Islet of Langerhans (tissue), 1 donor: ENCODE data around the gene NOX3.
"Not testable (repeated sequence)": the region's sequence is repeated elsewhere in the genome, so short reads cannot be mapped to it uniquely, and the experiment has no call there.

Source experiments
- FAIRE-seq: peaks from one replicate; lab custom pipeline; 2011; peaks lifted over from hg19 to GRCh38; lab: Jason Lieb, UNC

Gene NOX3, protein sequence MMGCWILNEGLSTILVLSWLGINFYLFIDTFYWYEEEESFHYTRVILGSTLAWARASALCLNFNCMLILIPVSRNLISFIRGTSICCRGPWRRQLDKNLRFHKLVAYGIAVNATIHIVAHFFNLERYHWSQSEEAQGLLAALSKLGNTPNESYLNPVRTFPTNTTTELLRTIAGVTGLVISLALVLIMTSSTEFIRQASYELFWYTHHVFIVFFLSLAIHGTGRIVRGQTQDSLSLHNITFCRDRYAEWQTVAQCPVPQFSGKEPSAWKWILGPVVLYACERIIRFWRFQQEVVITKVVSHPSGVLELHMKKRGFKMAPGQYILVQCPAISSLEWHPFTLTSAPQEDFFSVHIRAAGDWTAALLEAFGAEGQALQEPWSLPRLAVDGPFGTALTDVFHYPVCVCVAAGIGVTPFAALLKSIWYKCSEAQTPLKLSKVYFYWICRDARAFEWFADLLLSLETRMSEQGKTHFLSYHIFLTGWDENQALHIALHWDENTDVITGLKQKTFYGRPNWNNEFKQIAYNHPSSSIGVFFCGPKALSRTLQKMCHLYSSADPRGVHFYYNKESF

DNA sequence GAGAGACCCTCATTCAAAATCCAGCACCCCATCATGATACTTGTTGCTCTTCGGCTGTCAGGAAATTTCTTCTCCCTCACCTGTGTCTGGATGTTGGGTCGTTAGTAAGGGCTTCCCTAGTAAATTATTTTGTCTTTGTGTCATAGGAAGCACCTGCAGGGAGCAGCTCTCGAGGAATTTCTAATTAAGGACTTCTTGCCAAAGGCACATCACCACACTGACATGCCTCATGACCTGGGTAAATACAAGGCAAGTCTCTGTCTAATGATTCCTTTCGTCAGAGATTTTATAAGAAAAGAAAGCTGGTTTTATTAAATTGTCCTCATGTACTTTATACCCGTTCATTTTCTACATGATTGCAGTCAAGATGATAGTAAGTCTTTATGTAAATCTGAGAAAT lies at the start of gene NOX3:
TSS of gene NOX3 (minus strand) at position 74 of the 400 bp plus-strand sequence. CDS start at position 35, 39 bp downstream.
- FAIRE-seq = no peak

DNA sequence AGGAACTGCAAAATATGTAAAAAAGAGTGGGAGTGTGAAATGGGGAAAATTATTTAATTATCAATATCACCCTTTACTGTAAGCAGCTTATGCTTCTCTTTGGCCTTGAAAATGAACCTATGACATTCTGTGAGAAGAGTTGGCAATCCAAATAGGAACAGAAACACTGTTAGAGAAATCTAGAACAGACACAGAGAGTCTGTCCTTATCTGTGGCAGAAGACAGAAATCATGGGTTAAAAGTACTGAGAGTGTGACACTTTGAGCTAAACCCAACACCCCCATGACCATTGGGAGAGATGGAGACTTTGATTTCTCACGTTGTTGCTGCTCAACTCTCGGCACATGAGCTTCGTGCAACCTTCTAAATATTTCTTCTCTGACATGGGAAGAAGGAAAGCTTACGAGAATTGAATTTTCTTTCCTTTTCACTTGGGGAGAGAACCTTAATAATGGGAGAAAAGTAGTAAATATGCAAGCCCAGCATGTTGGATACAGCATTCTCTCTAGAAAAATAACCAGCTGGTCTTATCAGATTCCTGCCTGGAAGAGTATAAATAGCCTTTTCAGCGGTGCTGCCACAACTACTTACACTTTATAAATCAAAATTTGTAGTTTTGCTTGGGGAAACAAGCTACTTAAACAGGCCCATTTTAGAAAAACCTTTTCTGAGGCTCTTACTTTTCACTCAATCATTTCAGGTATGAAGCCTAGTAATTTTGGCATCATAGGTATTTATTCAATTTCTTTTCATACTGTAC lies 49.4 kb upstream of the NOX3 start:
- no peak for FAIRE-seq

DNA sequence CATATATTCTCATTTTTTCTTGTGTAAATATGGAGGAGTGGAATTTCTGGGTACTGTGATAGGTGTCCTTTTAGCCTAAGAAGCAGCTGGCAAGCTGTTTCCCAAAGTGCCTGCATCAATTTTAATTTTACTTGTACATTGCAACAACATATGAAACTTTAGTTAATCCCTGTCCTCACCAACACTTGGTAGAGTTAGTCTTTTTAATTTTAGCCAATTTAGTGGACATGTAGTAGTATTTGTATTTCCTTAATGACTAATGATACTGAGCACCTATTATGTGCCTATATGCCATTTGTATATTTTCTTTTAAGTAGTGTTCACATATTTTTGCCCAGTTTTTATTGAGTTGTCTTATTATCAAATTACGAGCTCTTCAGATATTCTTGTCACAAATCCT lies 46.8 kb upstream of the NOX3 start:
- no peak for FAIRE-seq

DNA sequence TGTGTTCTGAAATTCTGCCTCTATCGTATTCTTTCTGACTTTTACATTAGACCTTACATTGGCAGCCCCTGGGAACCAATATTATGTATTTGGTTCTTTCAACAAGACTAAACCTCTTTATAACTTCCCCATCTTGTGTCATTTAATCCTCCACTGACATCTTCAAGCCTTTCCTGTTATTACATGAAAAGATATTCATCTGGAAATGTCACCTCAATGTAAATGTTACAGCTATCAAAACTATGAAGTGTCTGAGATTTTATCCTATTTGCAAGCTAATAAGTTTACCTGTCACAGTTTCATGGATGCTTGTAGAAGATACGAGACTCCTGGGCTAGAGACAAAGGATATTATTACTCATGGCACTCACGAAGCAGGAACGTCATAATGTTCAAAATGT lies 43.9 kb upstream of the NOX3 start:
- FAIRE-seq = no peak

DNA sequence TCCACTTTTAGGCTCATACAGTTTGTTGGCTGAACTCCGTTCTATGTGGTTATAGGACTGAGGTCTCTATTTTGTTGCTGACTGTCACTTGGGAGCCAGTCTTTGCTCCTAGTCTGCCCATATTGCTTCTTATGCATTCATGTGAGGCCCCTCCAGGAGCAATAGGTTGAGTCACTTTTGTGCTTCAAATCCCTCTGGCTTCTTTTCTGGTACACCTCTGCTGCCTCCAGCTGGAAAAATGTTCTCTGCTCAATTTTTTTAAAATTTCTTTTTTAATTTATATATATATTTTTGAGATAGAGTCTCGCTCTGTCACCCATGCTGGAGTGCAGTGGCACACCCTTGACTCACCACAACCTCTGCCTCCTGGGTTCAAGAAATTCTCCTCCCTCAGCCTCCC lies 42.7 kb upstream of the NOX3 start:
- no peak for FAIRE-seq

DNA sequence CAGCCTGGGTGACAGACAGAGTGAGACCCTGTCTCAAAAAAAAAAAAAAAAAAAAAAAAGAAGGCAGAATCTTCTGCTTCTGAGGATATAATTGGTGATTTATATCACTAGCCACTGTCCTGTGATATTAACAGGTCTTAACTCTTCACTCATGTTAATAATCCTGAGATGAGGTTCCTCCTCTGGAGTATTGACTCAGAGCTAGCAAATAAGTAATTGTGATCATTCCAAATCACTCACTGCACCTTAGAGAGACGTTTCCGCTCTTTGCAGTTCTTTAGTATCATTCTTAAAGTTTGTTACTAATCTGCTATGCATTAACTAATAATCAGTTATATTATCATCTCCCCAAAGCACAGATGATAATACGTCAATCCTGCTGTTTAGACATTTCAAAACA lies 41.6 kb upstream of the NOX3 start:
- no peak for FAIRE-seq

DNA sequence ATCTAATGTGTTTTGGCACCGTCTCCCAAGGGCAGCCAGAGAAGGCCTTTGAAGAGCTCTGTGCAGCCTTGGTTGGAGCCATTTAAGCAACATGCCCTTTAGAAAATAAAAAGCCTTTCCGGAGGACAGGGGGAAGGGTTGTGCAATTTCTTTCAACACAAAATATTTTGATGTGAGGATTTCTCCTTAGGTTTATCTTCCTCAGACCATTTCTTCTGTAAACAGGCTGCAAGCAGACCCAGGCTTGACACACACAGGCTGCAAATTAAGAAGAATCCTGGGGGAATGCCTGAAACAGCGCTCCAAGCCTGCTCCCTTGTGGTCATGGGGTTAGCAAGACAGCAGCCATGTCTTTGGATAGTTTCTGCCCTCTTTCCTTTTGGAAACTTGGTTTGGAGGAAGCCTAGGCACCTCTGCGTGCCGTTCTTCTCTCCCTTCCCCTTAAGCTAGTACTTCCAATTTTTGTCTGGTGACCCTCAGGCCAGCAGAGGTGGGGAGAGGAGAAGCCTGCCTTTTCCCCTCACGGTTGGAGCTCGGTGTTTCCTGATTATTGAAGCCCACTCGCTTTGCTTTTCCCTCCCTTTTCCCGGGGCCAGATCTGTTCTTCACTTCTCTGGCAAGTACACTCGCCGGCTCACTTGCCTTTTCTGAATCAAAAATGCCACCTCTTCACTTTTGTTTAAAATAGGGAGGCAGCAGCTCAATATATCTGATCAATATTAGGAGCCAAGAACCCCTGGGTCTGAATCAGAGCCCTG lies 39.6 kb upstream of the NOX3 start:
- FAIRE-seq = no peak

DNA sequence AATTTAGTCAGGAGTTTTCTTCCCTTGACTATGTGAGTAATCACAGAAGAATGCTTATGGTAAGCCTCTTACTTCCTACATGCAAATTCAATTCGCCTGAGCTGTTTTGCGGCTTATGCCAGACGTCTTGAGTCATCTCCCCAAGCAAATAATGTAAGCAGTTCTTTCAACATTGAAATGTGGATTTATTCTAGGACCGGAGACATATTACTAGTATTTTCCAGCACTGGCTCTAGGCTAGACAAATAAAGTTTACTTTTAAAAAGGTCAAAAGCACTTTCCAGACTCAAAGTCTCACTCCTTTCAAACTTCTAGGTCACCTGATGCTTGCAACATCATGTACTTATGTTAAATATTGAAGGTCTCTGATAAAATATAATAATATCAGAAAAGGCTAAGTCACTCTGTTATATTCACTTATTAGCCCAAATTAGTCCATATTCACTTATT lies 38.1 kb upstream of the NOX3 start:
- no peak for FAIRE-seq

DNA sequence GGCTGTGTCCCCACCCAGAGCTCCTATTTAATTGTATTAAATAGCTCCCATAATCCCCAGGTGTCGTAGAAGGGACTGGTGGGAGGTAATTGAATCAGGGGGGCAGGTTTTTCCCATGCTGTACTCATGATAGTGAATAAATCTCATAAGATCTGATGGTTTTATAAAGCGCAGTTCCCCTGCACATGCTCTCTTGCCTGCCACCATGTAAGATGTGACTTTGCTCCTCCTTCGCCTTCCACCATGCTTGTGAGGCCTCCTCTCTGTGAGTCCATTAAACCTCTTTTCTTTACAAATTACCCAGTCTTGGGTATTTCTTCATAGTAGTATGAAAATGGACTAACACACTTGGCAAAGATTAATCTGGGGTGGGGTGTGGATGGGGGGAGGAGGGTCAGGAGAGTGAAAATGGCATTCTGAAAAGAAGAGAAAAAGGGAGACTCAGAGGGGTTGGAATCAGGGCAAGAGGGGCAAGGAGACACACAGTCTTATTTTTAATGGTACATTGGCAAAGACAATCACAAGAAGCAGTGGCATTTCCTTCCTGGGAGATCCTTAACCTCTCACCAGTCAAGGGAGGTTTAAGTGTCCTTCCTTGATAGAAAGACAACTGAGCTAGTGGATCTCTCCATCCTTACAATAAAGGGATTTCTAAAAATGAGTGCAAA lies 37.5 kb upstream of the NOX3 start:
- FAIRE-seq = no peak

DNA sequence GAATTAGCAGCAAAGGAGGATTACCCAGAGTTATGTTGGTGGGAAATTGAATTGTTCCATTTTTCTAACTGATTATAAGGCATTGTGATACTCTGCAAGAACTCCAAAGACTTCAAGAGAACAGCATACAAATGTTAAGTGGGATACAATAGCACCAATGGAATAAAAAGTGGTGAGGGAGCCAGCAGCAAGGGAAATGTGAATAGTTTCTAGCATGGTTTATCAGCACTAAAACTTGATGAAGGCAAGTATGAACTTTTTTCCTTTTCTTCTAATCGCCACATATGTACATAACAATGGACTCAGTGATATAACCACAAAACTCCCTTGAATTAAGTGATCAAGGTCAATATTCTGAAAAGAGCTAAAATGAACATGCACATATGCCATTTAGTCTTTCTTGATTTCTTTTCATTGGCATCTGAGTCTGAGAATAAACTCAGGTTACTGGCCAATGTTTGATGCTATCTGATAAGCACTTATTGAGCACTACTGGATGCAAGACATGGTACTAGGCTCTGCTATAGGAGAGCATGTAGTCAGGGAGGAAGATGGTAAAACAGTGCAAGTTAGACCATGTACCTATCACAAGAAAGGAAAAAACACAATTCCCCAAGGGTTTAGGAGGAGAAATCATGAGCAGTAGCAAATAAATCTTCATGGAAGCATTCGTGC lies 36.6 kb upstream of the NOX3 start:
- FAIRE-seq = no peak

DNA sequence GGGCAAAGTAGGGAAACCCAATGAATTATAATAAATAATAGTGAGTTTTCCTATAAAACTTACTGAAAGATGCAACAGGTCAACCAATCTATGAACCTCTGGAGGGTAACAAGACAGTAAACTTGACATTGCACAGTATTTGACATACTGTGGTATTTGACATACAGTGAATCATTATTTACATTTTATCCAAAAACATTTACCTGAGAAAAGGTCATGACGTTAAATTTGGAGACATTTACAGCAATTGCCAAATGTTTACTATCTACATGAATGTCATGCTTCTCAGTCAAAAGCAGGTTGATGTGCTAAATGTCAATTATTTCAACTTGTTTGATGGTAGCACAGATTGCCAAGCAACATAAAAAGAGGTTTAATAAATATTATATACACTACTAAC lies 35.8 kb upstream of the NOX3 start:
- FAIRE-seq = no peak

DNA sequence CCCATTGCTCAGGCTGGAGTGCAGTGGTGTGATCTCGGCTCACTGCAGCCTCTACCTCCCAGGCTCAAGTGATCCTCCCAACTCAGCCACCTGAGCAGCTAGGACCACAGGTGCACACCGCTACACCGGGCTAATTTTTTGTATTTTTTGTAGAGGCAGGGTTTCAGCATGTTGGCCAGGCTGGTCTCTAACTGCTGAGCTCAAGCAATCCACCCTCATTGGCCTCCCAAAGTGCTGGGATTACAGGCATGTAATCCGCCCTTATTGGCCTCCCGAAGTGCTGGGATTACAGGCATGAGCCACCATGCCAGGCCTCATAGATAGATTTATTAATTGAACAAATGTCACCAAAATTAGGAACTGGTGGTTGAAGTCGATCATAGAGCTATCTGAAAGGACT lies 32.6 kb upstream of the NOX3 start:
- FAIRE-seq = not testable (repeated sequence)

DNA sequence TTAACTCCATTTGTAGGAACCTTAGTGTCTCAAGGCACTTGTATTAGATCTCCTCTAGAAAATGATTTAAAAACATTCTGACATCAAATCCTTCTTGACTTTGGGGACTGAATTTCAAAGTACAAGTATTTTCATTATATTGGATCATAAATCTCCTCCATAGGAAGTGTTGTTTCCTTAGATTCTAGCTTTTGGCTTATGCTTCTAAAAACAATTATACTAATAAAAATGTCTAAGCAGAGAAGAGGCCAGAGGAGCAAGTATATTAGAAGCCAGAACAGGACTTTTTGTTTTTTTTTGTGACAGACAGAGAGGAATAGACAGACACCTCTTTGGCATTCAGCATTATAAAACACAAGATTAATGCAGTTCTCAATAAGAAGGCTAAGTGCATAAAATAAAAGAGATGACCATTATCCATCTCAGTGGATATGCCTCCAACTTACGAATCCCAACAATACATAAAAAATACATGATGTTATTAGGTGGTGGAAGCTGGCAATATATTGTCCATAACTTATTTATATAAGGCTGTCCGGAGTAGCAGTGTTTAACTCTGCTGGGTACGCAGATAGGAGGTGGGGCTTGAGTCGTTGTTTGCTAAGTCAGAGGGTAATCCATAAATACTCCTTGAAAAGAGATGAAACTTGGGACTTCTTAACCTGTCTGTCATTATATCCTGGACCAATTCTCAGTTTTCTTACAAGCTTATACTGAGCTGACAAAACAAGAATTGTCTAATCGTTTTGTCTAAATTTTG lies 31.9 kb upstream of the NOX3 start:
- no peak for FAIRE-seq

DNA sequence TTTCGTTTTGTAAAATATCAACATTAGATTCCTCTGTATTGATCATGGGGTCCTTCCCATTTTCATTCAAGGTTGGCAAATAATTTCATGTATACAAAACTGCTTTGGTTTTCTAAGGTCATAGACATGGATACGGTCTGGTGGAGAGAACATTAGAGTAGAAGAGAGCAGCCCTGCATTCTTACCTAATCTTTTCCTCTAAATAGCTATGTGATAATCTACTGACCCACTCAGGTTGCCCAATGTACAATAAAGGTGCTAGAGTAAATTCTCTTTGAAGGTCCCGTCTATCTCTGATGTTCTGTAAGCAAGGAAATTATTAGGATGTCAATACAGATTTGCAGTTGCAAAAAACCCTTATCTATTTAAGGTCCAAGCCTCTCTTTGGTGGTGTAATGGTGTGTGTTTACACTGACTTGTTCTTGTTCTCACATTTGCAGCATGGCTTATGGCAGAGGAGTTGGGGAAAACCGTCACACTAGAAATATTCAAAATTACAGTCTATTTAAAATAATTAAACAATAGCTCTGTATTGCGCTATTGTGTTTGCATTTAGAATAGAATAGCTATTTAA lies 31.2 kb upstream of the NOX3 start:
- no peak for FAIRE-seq

DNA sequence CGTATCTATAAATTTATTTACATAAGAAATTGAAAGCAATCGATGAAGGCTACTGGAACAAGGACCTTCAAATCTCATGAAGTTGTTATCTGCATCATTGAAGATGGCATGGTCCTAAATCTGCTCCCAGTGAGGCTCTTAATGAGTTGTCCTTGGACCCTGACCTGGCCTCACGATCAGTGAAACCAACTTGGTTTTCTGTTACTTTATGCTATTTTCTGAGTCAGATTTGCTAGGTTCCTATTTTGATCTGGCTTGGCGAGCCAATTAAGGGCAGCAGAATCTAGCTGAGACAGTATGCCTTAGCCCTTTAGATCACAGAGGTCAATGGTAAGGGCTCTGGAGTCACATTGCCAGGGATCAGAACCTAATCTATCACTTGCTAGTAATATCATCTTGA lies 30.1 kb upstream of the NOX3 start:
- FAIRE-seq = no peak

DNA sequence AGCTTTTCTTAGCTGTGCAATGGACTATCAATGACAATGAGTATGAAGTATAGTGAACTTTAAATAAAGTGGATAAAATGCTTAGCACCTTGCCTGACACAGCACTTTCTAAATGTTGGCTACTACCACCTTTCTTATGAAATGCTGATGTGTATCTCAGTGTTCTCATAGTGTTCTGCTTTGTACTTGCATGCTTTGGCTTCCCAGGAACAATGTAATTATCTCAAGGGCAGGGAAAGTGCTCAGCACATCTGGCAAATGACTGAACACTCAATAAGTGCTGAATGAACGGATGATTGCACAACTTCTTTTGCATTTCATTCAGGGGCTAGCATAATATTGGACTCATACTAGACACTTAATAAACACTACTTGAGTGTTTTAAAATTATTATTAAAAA lies 28.2 kb upstream of the NOX3 start:
- no peak for FAIRE-seq

DNA sequence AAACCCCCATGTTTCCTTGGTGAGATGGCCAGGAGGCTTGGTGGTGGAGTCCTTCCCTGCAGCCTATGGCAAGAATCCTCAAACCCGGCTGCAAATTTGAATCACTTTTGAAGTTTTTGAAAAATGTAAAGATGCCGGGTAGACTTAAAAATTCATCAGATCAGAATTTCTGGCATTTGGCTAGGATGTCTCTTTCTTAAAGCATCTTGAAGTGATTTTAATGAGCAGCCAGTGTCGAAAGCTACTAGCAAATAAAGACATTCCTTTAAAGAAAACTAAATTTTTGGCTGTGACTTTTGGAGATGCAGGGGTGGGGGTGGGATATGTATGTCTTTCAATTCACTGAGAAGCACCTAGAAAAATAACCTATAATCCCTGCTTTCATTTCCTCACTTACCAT lies 25.6 kb upstream of the NOX3 start:
- FAIRE-seq = no peak

DNA sequence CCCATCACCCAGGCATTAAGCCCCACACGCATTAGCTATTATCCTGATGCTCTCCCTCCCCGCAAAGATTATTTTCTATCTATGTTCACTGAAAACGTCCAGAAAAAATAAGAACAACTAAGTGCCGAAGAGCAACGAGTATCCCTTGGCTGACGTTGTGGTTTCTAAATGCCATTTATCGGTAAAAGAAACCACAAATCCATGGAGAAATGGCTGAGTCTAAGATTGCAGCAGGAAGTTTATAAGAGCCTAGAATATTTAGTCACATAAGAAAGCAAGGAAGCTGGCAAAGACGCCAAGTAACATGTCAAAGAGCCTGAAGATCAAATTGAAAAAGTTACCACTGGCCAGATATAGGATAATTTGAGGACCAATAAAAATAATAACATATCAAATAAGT lies 18.1 kb upstream of the NOX3 start:
- no peak for FAIRE-seq

DNA sequence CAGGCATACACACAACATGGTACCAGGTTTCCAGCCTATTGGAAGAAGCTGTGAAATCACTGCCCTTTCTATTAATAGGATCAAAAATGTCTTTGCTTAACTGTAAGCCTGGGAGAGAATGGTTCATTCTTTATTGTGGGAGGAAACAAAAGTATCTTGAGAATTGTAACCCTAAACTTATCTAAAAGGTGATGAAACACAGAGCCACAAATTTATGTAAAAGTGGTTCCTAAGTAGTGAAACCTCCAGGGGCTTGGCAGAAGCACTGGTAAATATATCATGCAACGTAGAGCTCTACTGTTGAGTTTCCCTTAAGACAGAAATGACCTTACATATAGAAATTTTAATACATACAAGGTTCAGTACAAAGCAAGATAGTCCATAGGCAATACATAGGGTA lies 17.2 kb upstream of the NOX3 start:
- no peak for FAIRE-seq

DNA sequence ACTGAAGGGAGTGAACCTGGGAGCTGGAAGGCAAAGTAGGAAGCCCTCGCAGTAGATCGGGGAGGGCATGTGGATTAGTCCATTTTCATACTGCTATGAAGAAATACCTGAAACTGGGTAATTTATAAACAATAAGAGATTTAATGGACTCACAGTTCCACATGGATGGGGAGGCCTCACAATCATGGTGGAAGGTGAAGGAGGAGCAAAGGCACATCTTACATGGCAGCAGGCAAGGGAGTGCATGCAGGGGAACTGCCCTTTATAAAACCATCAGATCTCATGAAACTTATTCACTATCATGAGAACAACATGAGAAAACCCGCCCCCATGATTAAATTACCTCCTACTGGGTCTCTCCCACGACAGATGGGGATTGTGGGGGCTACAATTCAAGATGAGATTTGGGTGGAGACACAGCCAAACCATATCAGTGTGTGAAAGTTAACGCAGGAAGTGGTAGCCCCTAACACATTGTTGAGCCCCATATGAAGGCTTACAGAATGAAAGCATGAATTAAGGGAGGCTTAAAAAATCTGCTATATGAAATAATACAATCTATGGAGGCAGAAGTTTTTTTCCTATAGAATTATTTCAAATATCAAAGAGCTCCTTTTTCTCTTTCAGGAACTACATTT lies 15.5 kb upstream of the NOX3 start:
- FAIRE-seq = not testable (repeated sequence)
